K562 (cell line): ENCODE results near the gene MFSD12. TPM values are rescaled to one million over a fixed set of nuclear protein-coding genes. Genes with fewer than 3 reads are reported as not detected.
A peak's percentile ranks its signal among the peaks of the same experiment; 100 is the strongest.

ENCODE experiments used
- ARID1B ChIP-seq: fragments of 450-650 bp; IDR thresholded peaks from 2 replicates; pipeline ENCODE4 v1.6.1; 2016; ENCODE audit warnings: antibody characterized with exemption, mild to moderate bottlenecking, inconsistent platforms
- ARID3A ChIP-seq: IDR thresholded peaks from 2 replicates; pipeline ENCODE4 v1.6.1; 2012; ENCODE audit warnings: low read depth, low read length, improper control_type of control experiment, borderline replicate concordance
- CREM ChIP-seq: IDR thresholded peaks from 2 replicates; pipeline ENCODE4 v1.6.1; 2014; ENCODE audit warnings: antibody characterized with exemption, low read depth
- EZH2 ChIP-seq: IDR thresholded peaks from 2 replicates; pipeline ENCODE4 v1.6.1; 2012; ENCODE audit warnings: low read depth, mild to moderate bottlenecking, inconsistent platforms, low read length, borderline replicate concordance
- GTF2E2 ChIP-seq: fragments of 200-800 bp; sonication (Bioruptor generic); IDR thresholded peaks from 2 replicates; pipeline ENCODE4 v1.6.1; 2016; ENCODE audit warnings: missing genetic modification characterization, missing compliant biosample characterization
- HNRNPK ChIP-seq: fragments of 200-400 bp; formaldehyde crosslinking; IDR thresholded peaks from one replicate; pipeline ENCODE4 v1.6.1; 2018; ENCODE audit warnings: mild to moderate bottlenecking, low read depth, low read length; ENCODE audit not compliant: poor library complexity, severe bottlenecking
- LEF1 ChIP-seq: fragments of 450-650 bp; IDR thresholded peaks from 2 replicates; pipeline ENCODE4 v1.6.1; 2016; ENCODE audit warnings: mild to moderate bottlenecking
- MLX ChIP-seq, 2 experiments: fragments of 450-650 bp in 1 of 2; sonication (generic) in 1 of 2; formaldehyde crosslinking; conservative IDR thresholded peaks; 2 replicates each; pipeline versions ENCODE4 v1.4.0 to v1.8.1; 2020 to 2022; ENCODE audit warnings: mild to moderate bottlenecking in 1 of 2, missing genetic modification reagents in 1 of 2
- NFIC ChIP-seq: fragments of 450-650 bp; IDR thresholded peaks from 2 replicates; pipeline ENCODE4 v1.6.1; 2017; ENCODE audit warnings: mild to moderate bottlenecking, inconsistent platforms
- NR2F6 ChIP-seq: fragments of 450-650 bp; formaldehyde crosslinking; IDR thresholded peaks from 2 replicates; pipeline ENCODE4 v1.4.0; 2020; ENCODE audit warnings: mild to moderate bottlenecking
- TGIF2 ChIP-seq: sonication (generic); formaldehyde crosslinking; IDR thresholded peaks from 2 replicates; pipeline ENCODE4 v1.8.1; 2022; ENCODE audit warnings: mild to moderate bottlenecking, missing genetic modification reagents, moderate library complexity
- ZKSCAN1 ChIP-seq: fragments of 150-350 bp; IDR thresholded peaks from 2 replicates; pipeline ENCODE4 v1.6.1; 2016; ENCODE audit warnings: low read depth, low read length
- ZNF740 ChIP-seq, 3 experiments: fragments of 200-800 bp in 1 of 3; sonication (Bioruptor generic) in 1 of 3; sonication (generic) in 1 of 3; formaldehyde crosslinking in 1 of 3; IDR thresholded peaks; 2 replicates each; pipeline versions ENCODE4 v1.6.1 to v1.8.0; 2016 to 2022; ENCODE audit warnings: mild to moderate bottlenecking in 2 of 3, missing compliant biosample characterization in 2 of 3, missing genetic modification characterization in 2 of 3, missing genetic modification reagents in 1 of 3
- polyA plus RNA-seq, 8 experiments: library from polyadenylated mRNA; depleted of rRNA in 4 of 8; stranded (reverse) in 5 of 8; unstranded in 3 of 8; fragments of >200 nt; fragmentation: Nextera tagmentation in 2 of 8; fragmentation: Illumina TruSeq in 1 of 8; extraction: Ambion mirVana in 2 of 8; extraction: Trizol in 1 of 8; gene quantifications; 2 replicates each; pipeline versions ENCODE4 v1.2.1 to v1.2.3, GENCODE V29; 2011 to 2014; ENCODE audit warnings: inconsistent platforms in 1 of 8, missing spikeins in 1 of 8
- total RNA-seq, 7 experiments: library from RNA; depleted of rRNA in 6 of 7; stranded (reverse); fragments of >200 nt in 6 of 7; fragmentation: Illumina TruSeq in 2 of 7; extraction: Trizol in 2 of 7; gene quantifications; 2 replicates each; pipeline versions ENCODE4 v1.2.1 to v1.2.3, GENCODE V29; 2011 to 2021; ENCODE audit warnings: low replicate concordance in 1 of 7
- TF ChIP-seq, protein P1 (sequence below), 2 experiments: IDR thresholded peaks; 2 replicates each; pipeline ENCODE4 v1.6.1; 2012; ENCODE audit warnings: improper control_type of control experiment in 2 of 2, low read depth in 2 of 2, low read length in 2 of 2, borderline replicate concordance in 1 of 2
- TF ChIP-seq, protein P2 (sequence below), 2 experiments: IDR thresholded peaks in 1 of 2; conservative IDR thresholded peaks in 1 of 2; 2 replicates each; pipeline ENCODE4 v1.6.1; 2016; ENCODE audit warnings: low read depth in 2 of 2, mild to moderate bottlenecking in 1 of 2, missing compliant biosample characterization in 1 of 2, missing genetic modification characterization in 1 of 2, moderate library complexity in 1 of 2

The MFSD12 gene
- total and polyA plus RNA-seq, 9 of the 15 experiments (the other 6 are each of a cell fraction or from before 2014, with no cell fraction given) = 0.69 to 112 (median 31.8) TPM

DNA sequence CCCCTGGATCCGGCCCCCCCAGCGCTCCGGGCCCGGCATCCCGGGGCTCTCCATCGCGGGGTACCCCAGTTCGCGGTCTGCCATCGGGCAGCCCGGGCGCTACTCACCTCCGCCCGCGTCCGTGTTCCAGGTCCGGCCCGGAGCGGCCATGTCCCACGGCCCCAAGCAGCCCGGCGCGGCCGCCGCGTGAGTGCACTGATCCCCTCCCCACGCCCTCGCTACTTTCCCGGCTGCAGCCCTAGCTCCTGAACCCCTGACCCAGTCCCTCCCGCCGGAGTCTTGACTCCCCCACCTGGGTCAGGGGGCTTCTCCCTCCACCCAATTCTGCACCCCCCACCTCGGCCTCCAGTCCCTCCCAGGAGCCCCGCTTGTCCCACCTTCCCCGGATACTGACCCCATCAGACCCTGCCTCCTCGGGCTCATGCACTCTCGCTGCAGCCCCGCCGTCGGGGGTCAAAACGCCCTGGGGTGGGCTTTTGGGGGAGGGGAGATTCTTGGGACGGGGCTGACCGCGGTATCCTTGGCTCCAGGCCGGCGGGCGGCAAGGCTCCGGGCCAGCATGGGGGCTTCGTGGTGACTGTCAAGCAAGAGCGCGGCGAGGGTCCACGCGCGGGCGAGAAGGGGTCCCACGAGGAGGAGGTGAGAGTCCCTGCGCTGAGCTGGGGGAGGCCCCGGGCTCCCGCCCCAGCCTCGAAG is 15.9 kb upstream of the MFSD12 start (continued):
- TF ChIP-seq ZNF740 (CRISPR knock-in tag; IDR thresholded peaks at IDR 0.05) = peak; percentile 82
- peak in 1 of 2 experiments; percentile 86; a peak in 2 of 4 replicates for TF ChIP-seq ZNF740 (tag; IDR thresholded peaks at IDR 0.05)
- TF ChIP-seq LEF1 = no peak
- 0 out of 2 replicates have a peak, but pooled peaks have one; percentile 20 for TF ChIP-seq ARID1B
- no peak for TF ChIP-seq ZKSCAN1
- TF ChIP-seq CREM = no peak
- TF ChIP-seq, protein P1, sequence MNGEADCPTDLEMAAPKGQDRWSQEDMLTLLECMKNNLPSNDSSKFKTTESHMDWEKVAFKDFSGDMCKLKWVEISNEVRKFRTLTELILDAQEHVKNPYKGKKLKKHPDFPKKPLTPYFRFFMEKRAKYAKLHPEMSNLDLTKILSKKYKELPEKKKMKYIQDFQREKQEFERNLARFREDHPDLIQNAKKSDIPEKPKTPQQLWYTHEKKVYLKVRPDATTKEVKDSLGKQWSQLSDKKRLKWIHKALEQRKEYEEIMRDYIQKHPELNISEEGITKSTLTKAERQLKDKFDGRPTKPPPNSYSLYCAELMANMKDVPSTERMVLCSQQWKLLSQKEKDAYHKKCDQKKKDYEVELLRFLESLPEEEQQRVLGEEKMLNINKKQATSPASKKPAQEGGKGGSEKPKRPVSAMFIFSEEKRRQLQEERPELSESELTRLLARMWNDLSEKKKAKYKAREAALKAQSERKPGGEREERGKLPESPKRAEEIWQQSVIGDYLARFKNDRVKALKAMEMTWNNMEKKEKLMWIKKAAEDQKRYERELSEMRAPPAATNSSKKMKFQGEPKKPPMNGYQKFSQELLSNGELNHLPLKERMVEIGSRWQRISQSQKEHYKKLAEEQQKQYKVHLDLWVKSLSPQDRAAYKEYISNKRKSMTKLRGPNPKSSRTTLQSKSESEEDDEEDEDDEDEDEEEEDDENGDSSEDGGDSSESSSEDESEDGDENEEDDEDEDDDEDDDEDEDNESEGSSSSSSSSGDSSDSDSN (IDR thresholded peaks at IDR 0.05; ENCODE audit: borderline replicate concordance in 1 of 2, low read depth in 2 of 2, low read length in 2 of 2) = 0 out of 4 replicates have a peak, but pooled peaks of 1 of the 2 experiments have one; percentile 19
- TF ChIP-seq NFIC = 0 out of 2 replicates have a peak, but pooled peaks have one; percentile 28
- no peak for TF ChIP-seq GTF2E2
- no peak for TF ChIP-seq ARID3A
- TF ChIP-seq MLX (CRISPR knock-in tag; conservative IDR thresholded peaks at IDR 0.05) = no peak
- TF ChIP-seq, protein P2, sequence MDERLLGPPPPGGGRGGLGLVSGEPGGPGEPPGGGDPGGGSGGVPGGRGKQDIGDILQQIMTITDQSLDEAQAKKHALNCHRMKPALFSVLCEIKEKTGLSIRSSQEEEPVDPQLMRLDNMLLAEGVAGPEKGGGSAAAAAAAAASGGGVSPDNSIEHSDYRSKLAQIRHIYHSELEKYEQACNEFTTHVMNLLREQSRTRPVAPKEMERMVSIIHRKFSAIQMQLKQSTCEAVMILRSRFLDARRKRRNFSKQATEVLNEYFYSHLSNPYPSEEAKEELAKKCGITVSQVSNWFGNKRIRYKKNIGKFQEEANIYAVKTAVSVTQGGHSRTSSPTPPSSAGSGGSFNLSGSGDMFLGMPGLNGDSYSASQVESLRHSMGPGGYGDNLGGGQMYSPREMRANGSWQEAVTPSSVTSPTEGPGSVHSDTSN (CRISPR knock-in tag; IDR thresholded peaks at IDR 0.05; ENCODE audit: low read depth) = no peak
- TF ChIP-seq, protein P2 (tag; conservative IDR thresholded peaks at IDR 0.05; ENCODE audit: low read depth) = no peak
- no peak for TF ChIP-seq HNRNPK
- no peak for TF ChIP-seq NR2F6
- no peak for TF ChIP-seq TGIF2 (CRISPR knock-in tag)
- no peak for TF ChIP-seq EZH2
